Activated CD4-positive, alpha-beta T cell treated with anti-CD3 and anti-CD28 coated beads, Interleukin-2, amount 50 U/mL, for 4 hours (primary cell): ENCODE results near the gene QRFP.
"Not testable (repeated sequence)": the region's sequence is repeated elsewhere in the genome, so short reads cannot be mapped to it uniquely, and the experiment has no call there.

Experiments used
- DNase-seq, 2 experiments: peaks; one replicate each; pipeline ENCODE4 v3.0.0-alpha.2; 2020

The QRFP gene

GRCh38 chr9:130870491-130871381 is 25.9 kb downstream of the QRFP start:
- no peak for DNase-seq

- DNase-seq, result no peak
Measured at GRCh38 chr9:130869250-130869649, 27.4 kb downstream of the QRFP start.

DNA sequence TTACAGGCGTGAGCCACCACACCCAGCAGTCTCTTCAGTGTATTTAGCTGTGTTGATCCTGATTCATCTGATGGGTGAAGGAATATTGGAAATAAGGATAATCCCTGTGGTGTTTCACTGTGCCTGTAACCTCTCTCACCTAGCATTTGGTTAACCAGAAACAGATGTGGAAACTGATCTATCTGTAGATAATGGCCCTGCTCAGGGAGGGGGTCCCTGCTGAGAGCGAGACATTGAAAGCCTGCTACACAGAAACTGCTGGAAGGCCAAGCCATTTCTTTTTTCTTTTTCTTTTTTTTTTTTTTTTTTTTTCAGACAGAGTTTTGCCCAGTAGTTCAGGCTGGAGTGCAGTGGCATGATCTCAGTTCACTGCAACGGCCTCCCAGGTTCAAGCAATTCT is 28.4 kb downstream of the QRFP start:
- no peak for DNase-seq

- DNase-seq, result no peak
Measured at GRCh38 chr9:130867556-130867955, 29.1 kb downstream of the QRFP start.

DNA sequence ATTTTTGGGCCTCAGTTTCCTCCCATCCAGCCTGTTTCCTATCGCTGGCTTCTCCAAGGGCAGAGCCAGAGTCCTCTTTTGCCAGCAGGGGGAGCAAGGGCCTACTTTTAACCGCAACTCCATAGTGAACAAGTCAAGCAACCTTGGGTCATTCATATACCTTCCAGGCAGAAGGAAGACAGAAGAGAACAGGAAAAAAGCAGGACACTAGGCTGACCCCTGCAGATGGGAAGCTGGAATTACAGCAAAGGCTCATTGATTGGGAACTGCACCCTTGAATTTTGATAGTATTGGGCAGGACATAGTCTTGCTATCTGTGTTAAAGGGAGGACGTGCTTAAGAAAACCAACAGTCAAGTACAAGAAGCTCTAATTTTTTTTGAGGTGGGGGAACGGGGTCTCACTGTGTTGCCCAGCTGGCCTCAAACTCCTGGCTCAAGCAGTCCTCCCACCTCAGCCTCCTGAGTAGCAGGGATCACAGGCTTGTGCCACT is 30.1 kb downstream of the QRFP start:
- DNase-seq, result peak; percentile 39 to 46

GRCh38 chr9:130865921-130866320 is 30.7 kb downstream of the QRFP start:
- DNase-seq, result no peak

DNA sequence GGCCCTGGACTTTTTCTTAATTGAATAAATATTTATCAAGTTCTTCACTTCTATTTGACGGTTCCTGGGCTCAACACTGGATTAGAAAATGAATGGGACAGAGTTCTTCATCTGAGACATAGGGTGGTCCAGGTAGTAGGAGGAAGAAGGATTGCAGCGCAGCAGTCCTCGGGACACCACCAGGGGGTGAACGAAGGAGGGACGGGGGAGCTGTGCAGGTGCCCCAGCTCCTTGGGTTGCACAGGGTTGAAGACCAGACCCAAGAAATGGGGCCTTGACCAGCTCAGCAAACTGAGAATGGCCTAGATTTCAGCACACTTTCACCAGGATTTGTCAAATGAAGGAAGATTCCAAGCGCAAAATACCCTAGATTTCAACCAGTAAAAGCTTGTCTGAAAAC is 32.1 kb downstream of the QRFP start:
- no peak for DNase-seq

GRCh38 chr9:130862747-130863146 is 33.9 kb downstream of the QRFP start:
- no peak for DNase-seq

GRCh38 chr9:130862217-130862616 is 34.4 kb downstream of the QRFP start:
- no peak for DNase-seq

- no peak for DNase-seq
Measured at GRCh38 chr9:130861372-130862180, 35.0 kb downstream of the QRFP start.

DNA sequence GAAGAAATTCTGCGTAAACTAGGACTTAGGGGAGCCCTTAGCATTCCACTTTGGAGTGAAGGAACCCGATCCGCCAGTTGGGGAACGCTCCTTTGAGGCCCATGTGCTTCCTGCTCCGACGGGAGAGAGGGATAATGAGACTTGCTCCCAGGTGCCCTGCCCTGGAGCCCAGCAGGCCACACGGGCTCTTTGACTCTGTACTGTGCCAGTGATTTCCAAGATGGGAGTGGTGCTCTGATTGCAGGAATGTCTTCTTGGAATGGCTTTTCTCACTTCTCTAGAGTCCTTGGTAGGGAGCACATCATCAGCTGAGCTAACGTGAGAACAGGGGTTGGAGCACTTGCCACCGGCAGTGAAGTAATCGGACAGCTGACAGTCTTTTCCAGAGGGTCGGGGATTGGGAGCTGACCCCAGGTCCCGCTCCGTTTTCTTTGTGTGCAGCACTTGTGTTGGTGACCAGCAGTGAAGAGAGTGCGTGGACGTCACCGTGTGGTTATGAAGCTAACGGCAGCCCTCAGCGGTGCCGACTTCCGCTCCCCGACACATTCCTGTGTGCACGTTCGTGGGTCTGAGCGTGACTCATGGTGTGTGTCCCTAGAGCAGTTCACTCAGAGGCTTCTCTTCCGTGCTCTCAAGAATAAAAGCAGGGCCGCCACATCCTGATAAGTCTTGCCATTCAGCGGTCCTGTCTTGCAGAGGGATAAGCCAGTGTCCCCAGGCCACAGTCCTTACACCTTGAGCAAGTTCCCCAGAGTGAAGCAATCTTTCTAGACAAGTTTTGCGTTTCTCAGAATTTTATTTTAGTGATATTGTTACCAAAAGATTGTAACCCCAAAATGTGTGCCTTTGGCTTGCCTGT is 35.9 kb downstream of the QRFP start:
- DNase-seq, result no peak

DNA sequence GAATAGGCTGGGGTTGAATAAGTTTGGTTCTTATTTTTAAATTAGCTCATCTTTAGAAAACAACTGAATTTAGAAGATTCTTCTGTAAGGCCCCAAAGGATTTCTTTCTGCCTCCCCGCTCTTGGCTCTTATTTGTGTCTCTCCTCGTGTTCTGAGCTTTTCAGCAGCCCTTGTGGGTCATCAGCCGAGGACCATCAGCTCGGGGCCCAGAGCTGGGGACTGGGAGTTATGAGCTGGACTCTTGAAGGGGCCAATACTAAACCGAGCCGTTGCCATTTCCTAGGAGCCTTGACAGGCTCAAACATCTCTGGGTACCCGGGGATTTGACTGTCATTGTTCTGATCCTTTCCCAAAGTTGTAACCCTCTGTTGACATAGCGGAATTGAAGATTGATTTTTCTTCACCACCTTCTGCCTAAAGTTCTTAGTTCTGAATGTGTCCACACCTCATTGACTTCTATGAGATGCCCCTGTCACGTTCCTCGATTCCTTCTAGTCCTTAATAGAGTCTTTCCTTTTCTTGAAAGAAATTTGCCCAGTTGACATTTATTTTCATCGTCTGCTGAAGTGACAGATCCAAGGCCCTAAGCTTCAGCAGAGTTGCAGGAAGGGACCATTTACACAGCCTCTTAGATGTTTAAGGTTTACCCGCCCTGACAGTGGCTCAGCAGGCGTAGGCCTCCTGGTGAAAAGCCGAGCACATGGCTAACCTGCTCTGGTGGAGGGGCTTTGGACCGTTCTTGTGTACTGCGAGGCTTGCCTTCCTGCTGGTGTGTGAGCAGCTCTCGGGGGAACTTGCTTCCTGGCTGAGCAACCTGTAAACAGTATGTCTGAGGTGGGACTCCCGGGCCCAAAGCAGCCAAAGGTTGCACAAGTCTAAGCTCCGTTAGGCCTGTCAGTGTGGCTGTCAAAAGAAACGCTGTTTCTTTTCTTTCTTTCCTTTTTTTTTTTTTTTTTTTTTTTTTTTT is 37.6 kb downstream of the QRFP start:
- no peak for DNase-seq

DNA sequence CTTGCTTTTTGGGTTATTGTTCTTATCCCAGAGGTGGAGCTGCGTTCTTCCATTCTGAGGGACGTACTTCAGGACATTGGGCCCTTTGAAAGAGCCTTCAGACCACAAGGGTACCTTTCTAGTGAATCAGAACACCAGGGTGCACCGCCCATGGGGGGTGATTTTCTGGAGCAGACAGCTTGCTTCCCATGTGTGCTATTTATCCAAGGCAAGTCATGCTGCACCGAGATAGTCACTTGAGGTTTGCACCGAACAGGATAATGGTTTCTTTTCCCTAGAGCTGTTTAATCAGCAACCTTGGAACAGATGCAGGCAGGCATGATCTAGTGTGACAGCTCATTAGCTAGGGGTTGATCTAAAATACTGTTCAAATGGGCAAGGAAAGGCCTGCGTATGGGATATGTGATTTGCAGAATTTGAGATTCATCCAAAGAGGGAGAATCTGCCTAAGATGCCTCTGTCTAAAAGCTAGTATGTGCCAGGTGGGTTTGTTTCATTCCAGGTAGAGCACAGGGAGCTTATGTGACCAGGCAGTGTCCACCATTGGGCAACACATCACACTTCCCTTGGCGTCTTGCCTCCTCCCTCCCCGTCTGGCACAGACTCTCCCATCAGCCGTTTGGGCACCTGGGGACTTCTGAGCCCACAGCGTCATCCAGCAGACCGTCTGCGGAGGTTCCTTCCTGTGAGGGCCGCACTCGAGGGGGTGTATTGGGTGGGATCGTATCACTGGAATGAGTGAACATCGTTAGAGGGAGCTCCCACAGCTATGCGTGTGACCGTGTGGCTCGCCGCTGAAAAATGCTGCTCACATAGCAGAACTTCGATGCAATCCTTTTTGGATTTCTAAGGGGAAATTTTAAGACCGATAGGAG is 38.5 kb downstream of the QRFP start:
- DNase-seq, result no peak

DNA sequence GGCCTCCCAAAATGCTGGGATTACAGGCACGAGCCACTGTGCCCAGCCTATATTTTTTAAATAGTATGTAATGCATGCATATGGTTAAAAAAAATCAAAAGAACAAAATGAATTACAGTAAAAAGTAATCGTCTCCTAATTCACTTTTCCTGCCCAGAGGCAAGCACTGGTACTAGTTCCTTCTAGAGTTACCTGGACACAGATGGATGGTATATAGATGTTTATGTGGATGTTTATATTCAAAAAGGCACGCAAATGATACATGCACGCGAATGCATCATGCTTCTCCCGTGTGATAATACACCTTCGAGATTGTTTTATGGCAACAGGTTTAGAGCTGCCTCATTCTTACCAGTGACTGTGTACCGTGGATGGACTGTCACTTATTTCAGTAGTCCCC is 40.1 kb downstream of the QRFP start:
- DNase-seq, result no peak

DNA sequence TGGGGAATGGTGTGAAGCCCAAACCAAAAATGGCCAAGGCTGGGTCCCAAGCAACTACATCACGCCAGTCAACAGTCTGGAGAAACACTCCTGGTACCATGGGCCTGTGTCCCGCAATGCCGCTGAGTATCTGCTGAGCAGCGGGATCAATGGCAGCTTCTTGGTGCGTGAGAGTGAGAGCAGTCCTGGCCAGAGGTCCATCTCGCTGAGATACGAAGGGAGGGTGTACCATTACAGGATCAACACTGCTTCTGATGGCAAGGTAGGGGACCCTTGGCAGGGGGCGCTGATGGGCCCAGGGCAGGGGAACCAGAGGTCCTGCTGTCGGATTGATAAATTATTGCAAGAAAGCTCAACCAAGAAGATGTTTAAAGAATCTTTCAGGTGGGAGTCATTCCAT is 41.8 kb downstream of the QRFP start:
- no peak for DNase-seq

DNA sequence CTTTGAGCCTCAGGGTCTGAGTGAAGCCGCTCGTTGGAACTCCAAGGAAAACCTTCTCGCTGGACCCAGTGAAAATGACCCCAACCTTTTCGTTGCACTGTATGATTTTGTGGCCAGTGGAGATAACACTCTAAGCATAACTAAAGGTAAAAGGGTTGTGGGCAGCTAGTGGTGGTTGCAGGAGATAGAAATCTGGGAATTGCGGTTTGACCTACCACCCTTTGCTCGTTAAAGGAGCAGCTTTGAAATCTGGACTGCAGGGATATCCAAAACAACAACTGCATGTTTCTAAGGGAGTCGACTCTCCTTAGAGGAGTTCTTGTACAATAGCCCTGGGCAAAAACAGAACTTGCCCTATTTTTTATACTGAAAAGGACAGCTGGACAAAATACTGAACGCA is 42.5 kb downstream of the QRFP start:
- no peak for DNase-seq

GRCh38 chr9:130852801-130853200 is 43.8 kb downstream of the QRFP start:
- no peak for DNase-seq

DNA sequence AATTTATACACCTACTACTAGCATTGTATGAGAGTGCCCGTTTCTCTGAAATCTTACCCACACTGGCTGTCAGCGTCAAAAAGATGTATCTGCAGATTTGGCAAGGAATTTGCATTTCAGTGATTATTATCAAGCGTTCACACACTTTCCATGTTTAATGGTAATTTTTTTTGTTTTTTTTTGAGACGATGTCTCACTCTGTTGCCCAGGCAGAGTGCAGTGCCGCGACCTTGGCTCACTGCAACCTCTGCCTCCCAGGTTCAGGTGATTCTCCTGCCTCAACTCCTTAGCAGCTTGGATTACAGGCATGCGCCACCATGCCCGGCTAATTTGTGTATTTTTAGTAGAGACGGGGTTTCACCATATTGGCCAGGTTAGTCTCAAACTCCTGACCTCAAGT is 47.3 kb downstream of the QRFP start:
- no peak for DNase-seq

GRCh38 chr9:130848514-130848913 is 48.1 kb downstream of the QRFP start:
- not testable (repeated sequence) for DNase-seq
